HepG2 (cell line): ENCODE results near the gene NAALADL1. TPM values are rescaled to one million over a fixed set of nuclear protein-coding genes. Genes with fewer than 3 reads are reported as not detected.
A peak's percentile ranks its signal among the peaks of the same experiment; 100 is the strongest.

Experiments
- ATF6 ChIP-seq: sonication (generic); formaldehyde crosslinking; conservative IDR thresholded peaks from 2 replicates; pipeline ENCODE4 v1.4.0; 2020; ENCODE audit warnings: missing genetic modification reagents
- CENPT ChIP-seq: sonication (generic); formaldehyde crosslinking; IDR thresholded peaks from 2 replicates; pipeline ENCODE4 v1.8.0; 2022; ENCODE audit warnings: low read depth, mild to moderate bottlenecking, moderate library complexity, missing genetic modification reagents
- EED ChIP-seq: sonication (generic); formaldehyde crosslinking; IDR thresholded peaks from 2 replicates; pipeline ENCODE4 v1.5.0; 2020; ENCODE audit warnings: mild to moderate bottlenecking, missing genetic modification reagents
- ELF3 ChIP-seq: IDR thresholded peaks from 2 replicates; pipeline ENCODE4 v1.6.1; 2016; ENCODE audit warnings: missing genetic modification reagents, missing compliant biosample characterization
- FIP1L1 ChIP-seq: fragments of 200-400 bp; formaldehyde crosslinking; IDR thresholded peaks from 2 replicates; pipeline ENCODE4 v1.6.1; 2018; ENCODE audit warnings: low read depth, mild to moderate bottlenecking, low read length, moderate library complexity, borderline replicate concordance; ENCODE audit not compliant: insufficient read depth
- FOSL1 ChIP-seq: sonication (generic); formaldehyde crosslinking; IDR thresholded peaks from 2 replicates; pipeline ENCODE4 v1.9.0; 2021; ENCODE audit warnings: missing genetic modification reagents, borderline replicate concordance
- GATAD1 ChIP-seq: IDR thresholded peaks from 2 replicates; pipeline ENCODE4 v1.6.1; 2016; ENCODE audit warnings: missing genetic modification reagents, missing compliant biosample characterization
- GRHL1 ChIP-seq: sonication (generic); formaldehyde crosslinking; conservative IDR thresholded peaks from 2 replicates; pipeline ENCODE4 v1.8.0; 2022; ENCODE audit warnings: missing genetic modification reagents
- NCOA1 ChIP-seq: sonication (generic); formaldehyde crosslinking; IDR thresholded peaks from 2 replicates; pipeline ENCODE4 v1.9.0; 2021; ENCODE audit warnings: missing genetic modification reagents
- NR0B2 ChIP-seq: sonication (generic); formaldehyde crosslinking; IDR thresholded peaks from 2 replicates; pipeline ENCODE4 v1.4.0; 2020; ENCODE audit warnings: mild to moderate bottlenecking, missing genetic modification reagents
- NR2F6 ChIP-seq, 2 experiments: IDR thresholded peaks; 2 replicates each; pipeline ENCODE4 v1.6.1; 2016; ENCODE audit warnings: antibody characterized with exemption in 1 of 2, mild to moderate bottlenecking in 1 of 2
- PBX2 ChIP-seq: IDR thresholded peaks from 2 replicates; pipeline ENCODE4 v1.6.1; 2016; ENCODE audit warnings: control low read depth
- POLR2A ChIP-seq, 2 experiments: IDR thresholded peaks; 2 replicates each; pipeline ENCODE4 v1.6.1; 2011; ENCODE audit warnings: low read depth in 2 of 2, low read length in 2 of 2, mild to moderate bottlenecking in 1 of 2, moderate library complexity in 1 of 2; ENCODE audit not compliant: insufficient read depth in 1 of 2
- ZNF121 ChIP-seq: sonication (generic); formaldehyde crosslinking; IDR thresholded peaks from 2 replicates; pipeline ENCODE4 v1.5.0; 2020; ENCODE audit warnings: mild to moderate bottlenecking, missing genetic modification reagents
- ZNF232 ChIP-seq: sonication (generic); formaldehyde crosslinking; IDR thresholded peaks from 2 replicates; pipeline ENCODE4 v1.4.0; 2020; ENCODE audit warnings: missing genetic modification reagents, borderline replicate concordance
- ZNF275 ChIP-seq: sonication (generic); formaldehyde crosslinking; IDR thresholded peaks from 2 replicates; pipeline ENCODE4 v1.8.0; 2022; ENCODE audit warnings: missing genetic modification reagents, mild to moderate bottlenecking, inconsistent platforms, borderline replicate concordance
- ZNF367 ChIP-seq: sonication (generic); formaldehyde crosslinking; IDR thresholded peaks from 2 replicates; pipeline ENCODE4 v1.4.0; 2020; ENCODE audit warnings: missing genetic modification reagents, borderline replicate concordance
- ZNF678 ChIP-seq: sonication (generic); formaldehyde crosslinking; IDR thresholded peaks from 2 replicates; pipeline ENCODE4 v1.4.0; 2020; ENCODE audit warnings: mild to moderate bottlenecking, missing genetic modification reagents
- ZNF878 ChIP-seq: sonication (generic); formaldehyde crosslinking; IDR thresholded peaks from 2 replicates; pipeline ENCODE4 v1.8.1; 2023; ENCODE audit warnings: mild to moderate bottlenecking, missing genetic modification reagents, moderate library complexity
- ZUFSP ChIP-seq: sonication (generic); formaldehyde crosslinking; IDR thresholded peaks from 2 replicates; pipeline ENCODE4 v1.9.0; 2021; ENCODE audit warnings: missing genetic modification reagents, mild to moderate bottlenecking, borderline replicate concordance
- polyA plus RNA-seq, 8 experiments: library from polyadenylated mRNA; depleted of rRNA in 3 of 8; stranded (reverse) in 7 of 8; unstranded in 1 of 8; fragments of >200 nt; fragmentation: Illumina TruSeq in 4 of 8; extraction: Trizol in 4 of 8; gene quantifications; 2 replicates each; pipeline versions ENCODE4 v1.2.1 to v1.2.3, GENCODE V29; 2011 to 2016; ENCODE audit warnings: low read depth in 4 of 8, missing spikeins in 1 of 8, mixed read lengths in 1 of 8; ENCODE audit not compliant: insufficient read depth in 1 of 8
- total RNA-seq, 5 experiments: library from RNA; depleted of rRNA; stranded (reverse); fragments of >200 nt; fragmentation: Illumina TruSeq; extraction: Trizol; gene quantifications; 2 replicates each; pipeline ENCODE4 v1.2.3, GENCODE V29; 2016; ENCODE audit warnings: low read depth in 1 of 5

The NAALADL1 gene
- total and polyA plus RNA-seq, 2 of the 13 experiments (the other 11 are each of a cell fraction or from before 2014, with no cell fraction given), result 9.3 to 33.9 TPM

- TF ChIP-seq ZNF367 (no peak), CENPT (0 out of 2 replicates have a peak, but pooled peaks have one; percentile 38), ZNF275 (CRISPR knock-in tag) (no peak), PBX2 (CRISPR knock-in tag) (no peak), ZNF878 (CRISPR knock-in tag) (peak; percentile 89), NR2F6 (IDR thresholded peaks at IDR 0.05) (no peak), NR2F6 (CRISPR knock-in tag; IDR thresholded peaks at IDR 0.05) (peak; percentile 48; the same call in 1 of the 2 replicates), FOSL1 (CRISPR knock-in tag) (no peak), POLR2A (IDR thresholded peaks at IDR 0.05; ENCODE audit: insufficient read depth in 1 of 2, low read depth in 2 of 2, low read length in 2 of 2) (peak; percentile 63 to 71), EED (no peak), GRHL1 (CRISPR knock-in tag) (no peak), NR0B2 (CRISPR knock-in tag) (0 out of 2 replicates have a peak, but pooled peaks have one; percentile 47), GATAD1 (CRISPR knock-in tag) (peak; percentile 100), FIP1L1 (no peak), ZUFSP (CRISPR knock-in tag) (no peak), ZNF232 (CRISPR knock-in tag) (no peak), ZNF678 (CRISPR knock-in tag) (no peak), ELF3 (CRISPR knock-in tag) (peak; percentile 86), ZNF121 (CRISPR knock-in tag) (no peak), NCOA1 (CRISPR knock-in tag) (0 out of 2 replicates have a peak, but pooled peaks have one; percentile 29), ATF6 (CRISPR knock-in tag) (peak; percentile 36; the same call in 1 of the 2 replicates)
Measured at GRCh38 chr11:65083834-65084597, 25.7 kb upstream of the NAALADL1 start, which contains the start of the genes CDCA5 and ZFPL1 (continued).
